Stimulated activated CD8-positive, alpha-beta memory T cell treated with anti-CD3 and anti-CD28 coated beads, Interleukin-12 subunit alpha, Interleukin-12 subunit beta, amount 100 ng/mL, for 1 hour (primary cell): ENCODE results near the gene CCNB3.
A peak's percentile ranks its signal among the peaks of the same experiment; 100 is the strongest.
"Not testable (repeated sequence)": the region's sequence is repeated elsewhere in the genome, so short reads cannot be mapped to it uniquely, and the experiment has no call there.

Experiments used
- DNase-seq: peaks from one replicate; pipeline ENCODE4 v3.0.0-alpha.2; 2020; ENCODE audit warnings: low read depth

The CCNB3 gene

GRCh38 chrX:50204364-50204899 is at the start of gene CCNB3:
Gene CCNB3 (plus strand): TSS chrX:50204765. CDS start chrX:50285164, 80,399 bp downstream.
- peak; percentile 40 for DNase-seq

DNA sequence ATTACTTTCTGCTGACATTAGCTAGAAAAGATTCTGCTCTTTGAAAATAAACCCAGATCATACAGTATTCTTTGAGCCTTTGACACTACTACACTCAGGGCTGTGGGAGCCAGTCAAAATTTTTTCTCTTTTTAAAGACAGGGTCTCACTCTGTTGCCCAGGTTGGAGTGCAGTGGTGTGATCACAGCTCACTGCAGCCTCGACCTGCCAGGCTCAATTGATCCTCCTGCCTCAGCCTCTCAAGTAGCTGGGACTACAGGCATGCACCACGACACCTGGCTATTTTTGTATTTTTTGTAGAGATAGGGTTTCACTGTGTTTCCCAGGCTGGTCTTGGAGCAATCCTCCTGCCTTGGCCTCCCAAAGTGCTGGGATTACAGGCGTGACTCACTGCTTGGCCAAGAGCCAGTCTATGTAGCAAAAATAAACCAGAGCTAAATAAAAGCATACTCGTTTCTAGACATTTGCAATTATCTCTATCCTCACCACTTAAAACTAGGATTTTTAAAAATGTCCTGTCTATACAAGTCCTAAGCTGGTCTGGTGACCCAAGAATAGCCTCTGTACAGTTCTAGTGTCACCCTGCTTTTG is 46.9 kb upstream of the CCNB3 start:
- DNase-seq, result no peak

GRCh38 chrX:50158593-50158992 is 46.0 kb upstream of the CCNB3 start:
- DNase-seq, result no peak

DNA sequence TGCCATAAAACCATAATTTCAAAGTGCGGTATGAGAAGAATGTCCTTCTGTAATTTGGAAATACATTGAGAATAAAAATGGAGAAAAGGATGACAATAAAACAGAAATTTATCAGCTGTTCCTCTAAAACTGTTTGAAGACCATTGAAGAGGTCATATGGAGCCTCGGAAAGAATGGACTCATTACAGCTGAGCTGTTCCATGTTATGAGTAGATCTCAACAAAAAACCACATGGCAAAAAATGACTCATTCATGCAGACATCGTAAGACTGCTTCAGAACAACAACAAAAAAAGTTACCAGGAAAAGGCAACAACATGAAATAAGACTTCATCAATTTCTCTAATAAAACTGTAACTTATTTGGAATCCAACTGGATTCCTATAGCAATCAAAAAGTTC is 43.4 kb upstream of the CCNB3 start:
- DNase-seq, result no peak

GRCh38 chrX:50165727-50166126 is 38.8 kb upstream of the CCNB3 start:
- no peak for DNase-seq

- no peak for DNase-seq
These were observed 37.2 kb upstream of the CCNB3 start for GRCh38 chrX:50167366-50167765.

- no peak for DNase-seq
These were observed 36.3 kb upstream of the CCNB3 start for GRCh38 chrX:50168241-50168687.

- DNase-seq, result no peak
These were observed 34.8 kb upstream of the CCNB3 start for GRCh38 chrX:50169717-50170116.

- no peak for DNase-seq
These were observed 24.3 kb upstream of the CCNB3 start for GRCh38 chrX:50180073-50180940.

DNA sequence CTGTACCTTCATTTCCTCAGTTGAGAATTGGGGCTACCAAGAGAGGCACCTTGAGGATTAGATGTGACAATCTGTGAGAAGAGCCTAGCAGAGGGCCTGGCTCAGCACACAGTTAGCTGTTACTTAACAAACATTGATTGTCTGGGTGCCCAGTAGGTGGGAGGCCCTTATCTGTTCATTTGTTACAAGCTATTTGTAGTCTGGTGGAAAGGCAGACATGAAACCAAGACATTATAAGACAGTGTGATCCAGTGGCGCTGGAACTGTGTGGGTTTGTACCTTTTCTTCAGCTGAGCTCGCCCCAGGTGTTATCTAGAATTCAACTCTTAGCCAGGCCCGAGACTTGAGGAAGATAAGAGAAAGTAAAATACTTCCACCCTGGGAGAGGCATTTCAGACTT is 20.7 kb upstream of the CCNB3 start:
- DNase-seq, result no peak

GRCh38 chrX:50188859-50189600 is 15.5 kb upstream of the CCNB3 start:
- DNase-seq, result no peak

DNA sequence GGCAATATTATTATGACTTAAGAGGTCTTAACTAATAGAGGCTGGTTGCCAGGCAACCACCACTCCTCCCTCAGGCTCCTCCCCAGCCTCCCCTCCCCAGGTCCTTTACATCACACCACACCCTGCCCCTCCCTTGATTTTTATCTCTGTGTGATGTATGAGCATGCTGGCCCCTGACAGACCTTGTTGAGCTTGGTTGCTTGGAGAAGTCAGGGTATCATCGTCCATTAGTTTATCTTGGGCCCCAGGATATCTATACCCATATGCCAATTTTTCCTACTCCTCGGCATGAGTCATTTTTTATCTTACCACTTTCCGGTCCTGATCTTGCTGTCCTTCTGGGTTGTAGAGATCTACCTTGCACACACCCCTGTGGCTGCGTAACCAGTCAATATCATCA is 6.2 kb upstream of the CCNB3 start:
- no peak for DNase-seq

GRCh38 chrX:50200907-50201306 is 3.7 kb upstream of the CCNB3 start, which contains the start of gene AKAP4:
Gene AKAP4 (minus strand): TSS chrX:50201007. CDS start chrX:50200889, 118 bp downstream.
- no peak for DNase-seq

DNA sequence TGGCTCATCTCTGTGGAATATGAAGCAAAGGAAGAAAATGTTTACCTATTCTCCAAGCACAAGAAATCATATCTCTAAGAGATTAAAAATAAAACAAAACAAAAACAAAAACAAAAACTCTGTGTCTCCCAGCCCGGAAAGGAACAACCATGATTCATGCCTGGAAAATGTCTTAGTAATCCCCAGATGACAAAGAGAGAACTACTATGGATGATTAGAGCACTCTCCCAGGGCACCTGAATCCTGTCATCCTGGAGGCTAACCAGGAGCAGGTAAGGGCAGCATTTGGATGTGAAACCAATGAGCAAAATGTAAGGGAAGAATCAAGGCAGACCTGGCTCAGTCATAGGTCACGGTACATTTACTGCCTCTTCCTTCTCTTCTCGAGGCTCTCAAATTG is 2.0 kb upstream of the CCNB3 start:
- DNase-seq, result no peak

DNA sequence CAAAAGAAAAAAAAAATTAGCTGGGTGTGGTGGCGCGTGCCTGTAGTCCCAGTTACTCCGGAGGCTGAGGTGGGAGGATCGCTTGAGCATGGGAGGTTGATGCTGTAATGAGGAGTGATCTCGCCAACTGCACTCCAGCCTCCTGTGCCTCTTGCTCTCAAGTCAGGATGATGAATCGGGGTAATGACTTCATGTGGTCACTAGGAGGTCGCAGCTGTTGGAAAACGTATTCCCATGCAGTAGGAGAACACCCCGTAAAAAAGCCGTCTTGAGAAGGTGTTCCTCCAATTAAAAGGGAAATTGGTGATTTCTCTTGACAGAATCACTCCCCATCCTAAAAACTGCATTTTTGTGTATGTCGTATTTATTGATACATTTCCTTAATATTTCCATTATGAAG is 2.2 kb downstream of the CCNB3 start:
- no peak for DNase-seq

- DNase-seq, result no peak
These were observed 6.9 kb downstream of the CCNB3 start for GRCh38 chrX:50211510-50211909.

DNA sequence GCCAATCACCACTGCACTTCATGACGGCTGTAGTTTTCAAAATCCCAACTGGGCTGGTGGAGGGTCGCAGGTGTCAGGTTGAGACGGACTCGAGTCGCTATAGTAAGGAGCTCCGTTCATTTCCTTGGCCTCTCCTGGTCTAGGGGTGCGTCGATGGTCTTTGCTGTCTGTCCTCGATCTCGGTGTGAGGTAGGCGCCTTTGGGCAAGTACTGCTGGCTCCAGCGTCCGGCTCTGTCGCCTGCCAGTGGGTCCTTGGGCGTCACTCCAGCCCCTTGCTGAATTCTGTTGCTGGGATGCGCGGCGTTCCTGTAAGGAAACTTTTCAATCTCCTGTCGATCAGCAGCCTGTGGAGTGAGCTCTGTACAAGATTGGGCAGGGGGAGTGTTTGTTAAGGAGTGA is 76.7 kb downstream of the CCNB3 start:
- no peak for DNase-seq

DNA sequence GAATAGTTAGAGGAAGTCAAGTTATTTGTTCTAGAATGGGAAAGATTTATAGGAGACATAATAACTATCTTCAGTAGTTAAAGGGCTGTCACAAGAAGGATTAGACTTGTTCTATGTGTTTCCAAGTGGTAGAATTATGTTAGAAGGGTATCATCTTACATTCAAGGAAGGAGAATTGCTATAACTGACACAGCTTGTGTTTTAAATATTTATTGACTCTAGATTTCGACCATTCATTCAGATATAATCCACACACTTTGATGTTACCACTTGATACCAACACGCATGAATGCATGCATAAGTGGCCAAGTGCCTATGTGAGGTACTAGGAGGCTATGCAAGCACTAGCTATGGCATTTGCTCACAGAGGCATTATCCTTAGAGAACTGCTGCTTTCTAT is 122.7 kb downstream of the CCNB3 start:
- no peak for DNase-seq

DNA sequence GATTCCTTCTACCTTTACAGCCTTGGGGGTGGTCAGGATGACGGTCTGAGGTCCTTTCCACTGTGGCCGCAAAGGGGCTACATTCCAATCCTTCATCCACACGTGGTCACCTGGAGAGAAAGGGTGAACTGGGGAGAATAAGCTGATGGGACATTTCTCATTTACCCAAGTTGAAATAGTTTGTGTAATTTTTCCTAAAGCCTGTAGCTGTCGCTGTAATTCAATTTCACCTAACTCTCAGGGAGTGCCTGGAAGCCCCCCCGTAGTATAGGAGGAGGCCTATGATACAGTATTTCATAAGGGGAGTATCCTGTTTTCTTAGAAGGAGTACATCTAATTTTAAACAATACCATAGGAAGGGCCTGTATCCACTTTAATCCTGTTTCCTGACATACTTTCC is 128.1 kb downstream of the CCNB3 start:
- not testable (repeated sequence) for DNase-seq

DNA sequence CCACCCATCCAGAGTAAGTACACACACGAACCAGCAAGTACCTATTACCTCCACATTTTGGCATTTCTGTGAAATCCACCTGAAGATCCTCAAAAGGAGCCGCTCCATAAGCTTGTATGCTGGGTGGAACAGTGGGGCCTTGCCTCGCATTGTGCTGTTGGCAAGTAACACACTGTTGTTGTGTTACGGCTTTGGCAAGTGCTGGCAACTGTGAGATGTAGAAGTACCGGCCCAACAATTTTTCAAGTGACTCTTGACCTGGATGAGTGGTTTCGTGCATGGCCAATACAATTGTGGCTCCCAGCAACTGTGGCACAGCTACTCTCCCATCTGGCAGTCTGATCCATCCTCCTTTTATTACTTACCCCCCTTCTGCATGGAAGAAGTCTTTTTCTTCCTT is 128.7 kb downstream of the CCNB3 start:
- DNase-seq, result no peak

GRCh38 chrX:50343917-50344316 is 139.4 kb downstream of the CCNB3 start:
- DNase-seq, result no peak

DNA sequence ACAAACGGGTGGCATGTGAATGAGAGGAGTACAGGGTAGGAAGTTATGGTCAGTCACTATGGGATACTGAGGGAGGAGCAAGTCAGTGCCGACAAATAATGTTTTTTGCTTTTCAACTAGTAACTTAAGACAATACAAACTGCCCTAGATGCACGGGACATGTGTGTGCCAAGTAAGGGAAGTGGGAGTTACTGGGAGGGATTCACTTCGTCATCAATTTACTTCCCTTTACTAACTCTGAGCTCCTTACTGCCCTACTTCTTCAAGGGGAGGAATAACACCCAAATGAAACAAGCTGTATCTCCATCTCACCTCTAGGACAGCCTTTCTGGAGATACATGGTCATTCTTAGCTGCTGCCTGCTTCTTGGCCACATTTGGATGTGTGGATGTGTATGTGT is 168.4 kb downstream of the CCNB3 start:
- DNase-seq, result no peak
